Ishikawa (cell line): Measurements from ENCODE around the gene HOXA10.

Experiments used
- EP300 ChIP-seq: IDR thresholded peaks from 2 replicates; pipeline ENCODE4 v1.6.1; 2012; ENCODE audit warnings: borderline replicate concordance
- MAX ChIP-seq: IDR thresholded peaks from 2 replicates; pipeline ENCODE4 v1.6.1; 2012
- TEAD4 ChIP-seq: IDR thresholded peaks from 2 replicates; pipeline ENCODE4 v1.6.1; 2012
- USF1 ChIP-seq: IDR thresholded peaks from 2 replicates; pipeline ENCODE4 v1.6.1; 2012

- no peak for TF ChIP-seq TEAD4
- TF ChIP-seq MAX, result no peak
- no peak for TF ChIP-seq USF1
- no peak for TF ChIP-seq EP300
Observed at GRCh38 chr7:27172315-27172774, 1.8 kb downstream of the HOXA10 start.
